Rectal smooth muscle tissue (tissue), 1 donor: ENCODE data around the gene LIMS2.
A peak's percentile ranks its signal among the peaks of the same experiment; 100 is the strongest.

Source experiments
- H3K27ac ChIP-seq: one replicate; pipeline ENCODE4 v1.7.0; 2013; ENCODE audit warnings: low read depth, low read length, inconsistent platforms
- H3K27me3 ChIP-seq: one replicate; pipeline ENCODE4 v1.7.0; 2013; ENCODE audit warnings: low read length; ENCODE audit not compliant: control insufficient read depth, insufficient read depth
- H3K36me3 ChIP-seq: one replicate; pipeline ENCODE4 v1.7.0; 2013; ENCODE audit warnings: low read length; ENCODE audit not compliant: control insufficient read depth, insufficient read depth
- H3K4me1 ChIP-seq: one replicate; pipeline ENCODE4 v1.7.0; 2013; ENCODE audit warnings: low read length; ENCODE audit not compliant: control insufficient read depth, insufficient read depth
- H3K4me3 ChIP-seq: one replicate; pipeline ENCODE4 v1.7.0; 2013; ENCODE audit warnings: low read length
- H3K9ac ChIP-seq: one replicate; pipeline ENCODE4 v1.7.0; 2013; ENCODE audit warnings: low read length

The LIMS2 gene

GRCh38 chr2:127634066-127634617, 41.2 kb downstream of the LIMS2 start:
- Histone ChIP-seq H3K9ac (no peak overlapping the region), H3K27ac (peak overlapping the region; percentile 50), H3K4me1 (peaks cover 10% of the 10 kb centered on the region)

DNA sequence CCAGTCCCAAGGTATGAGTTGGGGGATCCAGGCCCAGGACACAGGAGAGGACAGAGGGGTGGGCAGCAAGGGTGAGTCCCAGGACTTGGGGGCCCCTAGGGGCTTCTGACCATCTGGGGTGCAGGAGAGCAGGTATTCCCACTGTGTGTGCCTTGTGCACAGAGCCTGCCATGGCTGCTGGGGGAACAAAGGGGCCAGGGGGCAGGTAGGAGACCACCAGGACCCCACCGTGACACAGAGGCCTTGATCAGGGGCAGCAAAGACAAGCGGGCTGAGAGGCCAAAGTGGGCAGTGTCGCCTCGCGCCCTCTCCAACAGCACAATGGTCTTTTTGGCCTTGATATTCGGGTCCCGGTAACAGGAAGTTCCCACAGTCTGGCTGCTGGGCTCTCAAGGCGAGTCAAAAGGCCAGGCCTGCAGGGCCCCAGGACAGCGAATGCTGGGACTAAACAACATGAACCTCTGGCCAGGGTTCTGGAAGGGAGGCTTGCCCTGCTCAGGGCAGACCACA, 41.7 kb downstream of the LIMS2 start:
- H3K36me3 ChIP-seq = no peaks in the 10 kb centered on the region
- H3K9ac ChIP-seq = no peak overlapping the region
- no peak overlapping the region for H3K4me3 ChIP-seq
- H3K27me3 ChIP-seq = no peaks in the 10 kb centered on the region
- H3K4me1 ChIP-seq = peaks cover 10% of the 10 kb centered on the region
- H3K27ac ChIP-seq = peak overlapping the region; percentile 53

More at GRCh38 chr2:127634066-127634617, 41.2 kb downstream of the LIMS2 start:
- H3K36me3 ChIP-seq = no peaks in the 10 kb centered on the region
- no peaks in the 10 kb centered on the region for H3K27me3 ChIP-seq
- no peak overlapping the region for H3K4me3 ChIP-seq

GRCh38 chr2:127632592-127633489, 42.5 kb downstream of the LIMS2 start:
- Histone ChIP-seq H3K9ac (no peak overlapping the region), H3K27ac (peak overlapping the region; percentile 53), H3K27me3 (no peaks in the 10 kb centered on the region), H3K4me1 (peaks cover 8% of the 10 kb centered on the region), H3K4me3 (no peak overlapping the region), H3K36me3 (no peaks in the 10 kb centered on the region)

DNA sequence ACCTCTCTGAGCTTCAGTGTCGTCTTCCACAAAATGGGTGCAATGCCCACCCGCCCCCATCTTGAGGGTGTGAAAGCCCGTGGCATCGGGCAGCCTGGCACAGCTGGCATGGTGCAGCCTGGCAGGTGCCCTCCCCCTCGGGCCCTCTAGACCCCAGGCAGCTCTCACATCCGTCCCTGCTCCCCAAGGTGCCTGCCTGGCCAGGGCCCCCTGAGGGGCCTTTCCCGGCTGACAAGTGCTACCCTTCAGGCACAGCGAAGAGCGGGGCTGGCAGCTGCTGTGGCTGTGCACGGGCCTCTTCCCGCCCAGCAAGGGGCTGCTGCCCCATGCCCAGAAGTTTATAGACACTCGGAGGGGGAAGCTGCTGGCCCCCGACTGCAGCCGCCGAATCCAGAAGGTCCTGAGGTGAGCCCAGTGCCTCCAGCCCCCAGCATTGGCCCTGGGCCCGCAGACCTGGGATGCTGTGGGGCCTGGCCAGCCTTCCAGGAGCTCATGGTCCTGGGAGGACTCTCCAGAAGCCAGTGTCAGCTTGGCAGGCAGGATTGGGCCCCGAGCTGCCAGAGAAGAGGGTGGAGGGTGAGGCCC, 43.2 kb downstream of the LIMS2 start:
- Histone ChIP-seq H3K27ac (peak overlapping the region; percentile 53), H3K9ac (no peak overlapping the region), H3K4me3 (no peak overlapping the region), H3K4me1 (peaks cover 6% of the 10 kb centered on the region), H3K27me3 (no peaks in the 10 kb centered on the region), H3K36me3 (no peaks in the 10 kb centered on the region)

- Histone ChIP-seq H3K27me3 (no peaks in the 10 kb centered on the region), H3K4me3 (no peak overlapping the region), H3K4me1 (peaks cover 6% of the 10 kb centered on the region), H3K36me3 (no peaks in the 10 kb centered on the region), H3K9ac (no peak overlapping the region), H3K27ac (peak overlapping the region; percentile 53)
Measured at GRCh38 chr2:127631541-127631996, 43.8 kb downstream of the LIMS2 start.

GRCh38 chr2:127630864-127631540, 44.3 kb downstream of the LIMS2 start:
- Histone ChIP-seq H3K36me3 (no peaks in the 10 kb centered on the region), H3K4me1 (peaks cover 6% of the 10 kb centered on the region), H3K27me3 (no peaks in the 10 kb centered on the region), H3K27ac (peak overlapping the region; percentile 53), H3K4me3 (no peak overlapping the region), H3K9ac (no peak overlapping the region)

- Histone ChIP-seq H3K27ac (peak overlapping the region; percentile 34), H3K27me3 (no peaks in the 10 kb centered on the region), H3K36me3 (no peaks in the 10 kb centered on the region), H3K4me1 (peaks cover 6% of the 10 kb centered on the region), H3K4me3 (no peak overlapping the region), H3K9ac (no peak overlapping the region)
Measured at GRCh38 chr2:127630096-127630863, 45.0 kb downstream of the LIMS2 start.

DNA sequence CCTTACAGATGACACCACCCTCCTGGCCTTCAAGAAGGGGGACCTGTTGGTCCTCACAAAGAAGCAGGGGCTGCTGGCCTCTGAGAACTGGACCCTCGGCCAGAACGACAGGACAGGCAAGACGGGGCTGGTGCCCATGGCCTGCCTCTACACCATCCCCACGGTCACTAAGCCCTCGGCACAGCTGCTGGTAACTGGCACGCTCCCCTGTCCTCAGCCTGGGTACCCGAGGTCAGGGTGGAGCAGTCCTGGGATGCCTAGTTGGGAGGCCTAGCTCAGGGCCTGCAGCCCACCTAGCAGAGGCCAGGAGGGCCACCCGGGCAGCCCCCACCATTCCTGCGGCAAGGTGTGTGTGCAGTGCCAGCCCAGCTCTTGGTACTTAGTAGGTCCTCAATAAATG, 45.7 kb downstream of the LIMS2 start:
- Histone ChIP-seq H3K4me3 (no peak overlapping the region), H3K36me3 (no peaks in the 10 kb centered on the region), H3K9ac (no peak overlapping the region), H3K27ac (no peak overlapping the region), H3K4me1 (peaks cover 6% of the 10 kb centered on the region), H3K27me3 (no peaks in the 10 kb centered on the region)

DNA sequence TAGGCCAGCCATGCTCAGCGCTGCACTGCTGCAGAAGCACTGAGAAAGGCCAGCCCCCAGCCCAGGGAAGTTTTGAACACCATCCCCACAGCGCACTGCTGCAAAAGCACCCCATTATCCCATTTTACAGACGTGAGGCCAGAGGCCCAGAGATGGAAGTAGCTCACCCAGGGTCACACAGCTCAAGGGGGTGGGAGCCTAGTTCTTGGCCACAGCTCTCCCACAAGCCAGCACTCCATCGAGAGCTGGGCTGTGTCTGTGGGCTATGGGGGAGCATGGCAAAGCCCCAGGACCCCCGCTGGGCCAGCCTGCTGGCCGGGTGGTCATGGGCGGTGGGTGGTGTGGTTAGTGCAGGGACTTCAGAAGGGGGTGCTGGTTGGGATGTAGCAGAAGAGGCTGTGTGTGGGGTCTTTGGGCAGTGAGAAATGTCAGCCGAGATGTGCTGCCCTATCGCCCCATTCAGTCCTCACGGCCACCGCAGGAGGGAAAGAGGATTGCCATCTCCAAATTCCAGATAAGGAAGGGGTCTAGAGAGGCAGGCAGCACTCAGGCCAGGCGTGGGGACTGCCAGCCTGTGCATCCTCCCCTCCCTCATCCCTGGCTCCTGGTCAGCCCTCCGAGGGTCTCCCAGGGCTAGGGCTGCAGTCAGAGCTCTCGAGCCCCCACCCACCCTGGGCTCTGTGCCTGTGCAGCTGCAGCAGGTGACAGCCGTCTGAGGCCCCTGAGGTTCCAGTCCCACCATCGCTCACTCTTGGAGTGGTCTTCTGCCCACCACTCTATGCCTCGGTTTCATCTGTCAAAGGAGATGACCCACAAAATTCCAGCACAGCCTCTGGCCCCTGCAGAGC, 46.3 kb downstream of the LIMS2 start:
- H3K4me1 ChIP-seq = peaks cover 4% of the 10 kb centered on the region
- H3K27me3 ChIP-seq = no peaks in the 10 kb centered on the region
- no peak overlapping the region for H3K27ac ChIP-seq

DNA sequence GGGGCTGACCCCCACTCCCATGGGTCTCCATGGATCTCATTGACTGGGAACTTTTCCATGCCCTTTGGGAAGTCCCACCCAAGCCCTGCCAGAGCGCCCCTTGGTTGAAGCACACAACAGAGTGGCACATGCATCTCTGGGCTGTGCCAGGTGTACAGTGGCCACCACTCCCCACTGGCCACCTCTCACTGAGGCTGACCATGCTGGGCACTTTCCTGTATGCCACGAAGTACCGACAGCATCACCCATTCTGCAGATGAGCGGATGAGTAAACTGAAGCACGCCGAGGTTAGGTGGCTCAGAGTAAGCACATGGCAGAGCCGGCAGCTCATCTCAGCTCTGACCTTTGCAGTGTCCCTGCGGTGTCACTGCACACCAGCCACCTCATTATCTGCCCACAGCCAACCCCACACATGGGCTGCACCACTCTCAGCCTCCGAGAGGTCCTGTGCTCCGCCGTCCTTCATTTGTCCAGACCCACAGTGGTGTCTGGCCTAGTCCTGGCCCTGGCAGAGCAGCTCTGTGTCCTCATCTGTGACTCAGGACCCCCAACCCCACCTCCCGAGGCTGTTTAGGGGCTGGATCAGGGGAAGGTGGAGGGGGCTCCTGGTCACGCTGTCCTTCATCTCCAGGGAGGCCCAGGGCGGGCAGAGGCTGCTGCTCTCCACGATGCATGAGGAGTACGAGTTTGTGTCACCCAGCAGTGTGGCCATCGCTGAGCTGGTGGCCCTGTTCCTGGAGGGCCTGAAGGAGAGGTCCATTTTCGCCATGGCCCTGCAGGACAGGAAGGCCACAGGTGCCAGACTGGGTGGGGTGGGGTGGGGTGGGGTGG, 47.4 kb downstream of the LIMS2 start:
- H3K27ac ChIP-seq = no peak overlapping the region
- peaks cover 4% of the 10 kb centered on the region for H3K4me1 ChIP-seq
- H3K36me3 ChIP-seq = no peaks in the 10 kb centered on the region

More for the DNA sequence above, 46.3 kb downstream of the LIMS2 start:
- Histone ChIP-seq H3K36me3 (no peaks in the 10 kb centered on the region), H3K9ac (no peak overlapping the region), H3K4me3 (no peak overlapping the region)

More for the DNA sequence above, 47.4 kb downstream of the LIMS2 start:
- Histone ChIP-seq H3K4me3 (no peak overlapping the region), H3K9ac (no peak overlapping the region), H3K27me3 (peaks cover 2% of the 10 kb centered on the region)
